Activated CD4-positive, alpha-beta T cell treated with anti-CD3 and anti-CD28 coated beads, Interleukin-2, amount 10 ng/mL, durations not matched to agents 7 days and 5 days (primary cell): ENCODE results near the gene AMER3. TPM values are rescaled to one million over a fixed set of nuclear protein-coding genes. Genes with fewer than 3 reads are reported as not detected.

ENCODE experiments used
- total RNA-seq, 2 experiments: library from RNA; stranded (reverse); gene quantifications; one replicate each; pipeline ENCODE4 v1.2.3, GENCODE V29; 2021

Gene AMER3
- total RNA-seq, 2 experiments from 2014 or later: not detected

Other genes starting within 250 kb of the AMER3 start
- not detected for gene POTEI, start 246.2 kb upstream of the AMER3 start, total RNA-seq
- not detected for gene CFC1B, start 234.3 kb upstream of the AMER3 start, total RNA-seq
- not detected for gene CFC1, start 156.0 kb upstream of the AMER3 start, total RNA-seq
- not detected for gene POTEJ, start 144.1 kb upstream of the AMER3 start, total RNA-seq
- gene GPR148, start 26.5 kb upstream of the AMER3 start, total RNA-seq: not detected
- under 1 TPM; 0.40 to 0.47 TPM for gene ARHGEF4, start 81.4 kb downstream of the AMER3 start, total RNA-seq